ENCODE measurements around the gene CTCFL.

CTCFL gene

DNA sequence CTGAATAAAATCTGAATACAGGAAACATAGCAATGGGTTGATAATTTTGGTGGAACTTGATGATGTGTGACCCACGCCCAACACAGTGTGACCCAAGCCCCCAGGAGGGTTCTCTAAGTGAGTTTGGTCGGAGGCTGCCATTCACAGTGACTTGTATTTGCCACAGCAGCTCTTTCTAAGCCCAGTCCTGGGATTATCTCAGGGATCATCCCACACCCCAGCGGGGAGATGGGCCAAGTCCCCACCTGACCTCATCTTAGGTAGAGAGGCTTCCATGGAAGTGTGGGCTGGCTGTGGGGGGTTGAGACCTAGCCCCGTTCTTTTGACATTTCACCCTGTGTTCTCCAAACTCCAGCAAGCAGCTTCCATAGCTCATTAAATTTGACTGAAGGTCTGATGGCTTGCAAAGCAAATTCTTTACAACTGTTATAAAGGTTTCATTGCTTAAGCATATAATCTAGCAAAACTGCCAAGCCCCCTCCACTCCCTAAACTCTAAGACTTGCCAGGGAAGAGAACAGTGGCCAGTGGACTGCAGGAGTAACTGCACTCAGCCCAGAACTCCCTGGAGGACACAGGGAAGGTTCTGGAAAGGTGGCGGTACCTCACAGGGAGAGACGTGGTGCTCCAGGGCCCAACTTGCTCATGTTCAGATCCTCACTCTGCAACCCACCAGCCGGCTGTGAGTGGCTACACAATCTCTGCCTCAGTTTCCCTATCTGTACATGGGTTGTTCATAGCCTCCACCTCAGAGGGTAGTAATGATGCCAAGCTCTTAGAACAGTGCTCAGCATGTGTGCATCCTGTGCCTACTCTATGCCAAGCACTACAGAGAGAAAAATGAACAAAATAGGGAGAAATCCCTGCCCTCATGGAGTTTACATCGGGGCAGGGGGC, 35.0 kb upstream of the CTCFL start:
- ChIA-PET CTCF (no interaction called here), POLR2A (interaction anchor here (0.6 kb wide), 1 partner anchor 28 kb away, joined by 3 read pairs; no protein-coding TSS in a partner anchor)
- no peak overlapping the region for H3K27ac ChIP-seq (ENCODE audit: insufficient read depth in 1 of 2, low read depth in 1 of 2, low read length in 2 of 2, poor library complexity in 1 of 2, severe bottlenecking in 2 of 2)
- peaks cover 0 to 2% (median 0%) of the 10 kb centered on the region in 5 experiments for H3K9me3 ChIP-seq (ENCODE audit: control extremely low read depth in 1 of 5, control insufficient read depth in 4 of 5, insufficient read depth in 2 of 5, low read depth in 1 of 5, low read length in 4 of 5)
- H3K27me3 ChIP-seq (replicated peaks in 2 of 5; ENCODE audit: control insufficient read depth in 4 of 5, insufficient read depth in 5 of 5, low read length in 4 of 5) = peaks cover 0 to 49% (median 4%) of the 10 kb centered on the region in 5 experiments
- 88% methylated on average over 7 of the region's 8 CpGs for WGBS (ENCODE audit: insufficient coverage)
- no peak for DNase-seq
- no peak overlapping the region for H3K4me3 ChIP-seq (ENCODE audit: control insufficient read depth in 1 of 7, extremely low read depth in 1 of 7, insufficient read depth in 4 of 7, low read depth in 2 of 7, low read length in 6 of 7)
- no peaks in the 10 kb centered on the region for H3K4me1 ChIP-seq (ENCODE audit: control extremely low read depth in 1 of 4, control insufficient read depth in 4 of 4, insufficient read depth in 4 of 4, low read length in 3 of 4)
- H3K36me3 ChIP-seq (ENCODE audit: control insufficient read depth in 4 of 4, insufficient read depth in 4 of 4, low read length in 3 of 4) = no peaks in the 10 kb centered on the region

DNA sequence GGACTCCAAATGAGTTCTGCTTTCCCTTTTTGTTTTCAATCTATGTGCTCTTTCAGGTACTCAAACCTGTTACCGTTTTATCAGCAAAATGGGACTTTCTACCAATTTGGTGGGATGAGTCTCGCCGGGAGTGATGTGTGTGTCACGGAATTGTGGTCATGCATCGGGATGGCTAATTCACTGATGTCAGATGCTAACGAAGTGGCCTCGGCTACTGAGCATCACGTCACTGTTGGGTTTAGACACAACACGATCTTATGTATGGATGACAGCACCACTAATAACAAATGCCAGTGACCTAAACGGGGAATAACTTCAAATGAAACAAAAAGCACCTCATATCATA, 34.3 kb upstream of the CTCFL start:
- CTCF ChIA-PET = no interaction called here
- Histone ChIP-seq H3K27ac (ENCODE audit: insufficient read depth in 1 of 2, low read depth in 1 of 2, low read length in 2 of 2, poor library complexity in 1 of 2, severe bottlenecking in 2 of 2) (no peak overlapping the region), H3K4me3 (ENCODE audit: control insufficient read depth in 1 of 7, extremely low read depth in 1 of 7, insufficient read depth in 4 of 7, low read depth in 2 of 7, low read length in 6 of 7) (no peak overlapping the region), H3K27me3 (replicated peaks in 2 of 5; ENCODE audit: control insufficient read depth in 4 of 5, insufficient read depth in 5 of 5, low read length in 4 of 5) (peaks cover 0 to 52% (median 9%) of the 10 kb centered on the region in 5 experiments), H3K36me3 (ENCODE audit: control insufficient read depth in 4 of 4, insufficient read depth in 4 of 4, low read length in 3 of 4) (no peaks in the 10 kb centered on the region), H3K9me3 (ENCODE audit: control extremely low read depth in 1 of 5, control insufficient read depth in 4 of 5, insufficient read depth in 2 of 5, low read depth in 1 of 5, low read length in 4 of 5) (peaks cover 0 to 1% (median 0%) of the 10 kb centered on the region in 5 experiments), H3K4me1 (ENCODE audit: control extremely low read depth in 1 of 4, control insufficient read depth in 4 of 4, insufficient read depth in 4 of 4, low read length in 3 of 4) (no peaks in the 10 kb centered on the region)
- DNase-seq = no peak
- 97% methylated on average over 9 of the region's 10 CpGs for WGBS (ENCODE audit: insufficient coverage)
- POLR2A ChIA-PET = interaction anchor here (0.6 kb wide), 1 partner anchor 27 kb away, joined by 3 read pairs; no protein-coding TSS in a partner anchor

DNA sequence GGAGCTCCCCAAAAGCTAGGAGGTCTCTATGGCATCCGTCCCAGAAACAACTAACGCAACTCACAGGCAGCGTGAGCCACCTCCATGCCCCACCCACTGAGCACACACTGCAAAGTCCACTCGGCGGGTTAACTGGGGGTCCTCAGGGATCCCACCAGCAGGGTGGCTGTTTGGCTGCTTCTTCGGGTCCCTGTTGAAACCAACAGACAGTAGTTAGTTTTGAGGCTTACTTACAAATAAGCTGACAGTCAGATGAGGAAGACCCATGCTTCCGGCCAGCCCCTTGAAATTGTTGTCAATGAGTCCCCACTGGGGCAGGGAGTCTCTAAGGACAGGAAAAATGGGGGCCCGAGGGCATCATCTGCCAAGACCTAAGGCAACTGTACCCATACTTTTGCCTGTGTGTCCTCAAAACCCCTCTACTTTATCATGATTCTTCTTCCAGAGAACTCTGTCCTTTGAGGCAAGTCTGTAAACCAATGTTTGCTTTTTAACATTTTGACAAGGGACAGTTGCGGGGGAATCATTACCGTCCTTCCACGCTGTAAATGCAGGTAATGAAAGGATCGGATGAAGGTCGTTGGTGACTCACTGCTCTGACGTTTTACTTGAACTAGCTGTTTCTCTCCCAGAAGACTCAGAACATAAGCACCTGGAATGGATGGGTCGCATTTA, 33.8 kb upstream of the CTCFL start:
- ChIA-PET POLR2A (interaction anchor here (0.6 kb wide), 1 partner anchor 27 kb away, joined by 3 read pairs; no protein-coding TSS in a partner anchor), CTCF (no interaction called here)
- Histone ChIP-seq H3K4me1 (ENCODE audit: control extremely low read depth in 1 of 4, control insufficient read depth in 4 of 4, insufficient read depth in 4 of 4, low read length in 3 of 4) (no peaks in the 10 kb centered on the region), H3K36me3 (ENCODE audit: control insufficient read depth in 4 of 4, insufficient read depth in 4 of 4, low read length in 3 of 4) (no peaks in the 10 kb centered on the region), H3K27me3 (replicated peaks in 2 of 5; ENCODE audit: control insufficient read depth in 4 of 5, insufficient read depth in 5 of 5, low read length in 4 of 5) (peaks cover 0 to 53% (median 12%) of the 10 kb centered on the region in 5 experiments), H3K27ac (ENCODE audit: insufficient read depth in 1 of 2, low read depth in 1 of 2, low read length in 2 of 2, poor library complexity in 1 of 2, severe bottlenecking in 2 of 2) (no peak overlapping the region), H3K4me3 (ENCODE audit: control insufficient read depth in 1 of 7, extremely low read depth in 1 of 7, insufficient read depth in 4 of 7, low read depth in 2 of 7, low read length in 6 of 7) (no peak overlapping the region), H3K9me3 (ENCODE audit: control extremely low read depth in 1 of 5, control insufficient read depth in 4 of 5, insufficient read depth in 2 of 5, low read depth in 1 of 5, low read length in 4 of 5) (no peaks in the 10 kb centered on the region)
- no peak for DNase-seq
- 88% methylated on average over 15 of the region's 15 CpGs for WGBS (ENCODE audit: insufficient coverage)

DNA sequence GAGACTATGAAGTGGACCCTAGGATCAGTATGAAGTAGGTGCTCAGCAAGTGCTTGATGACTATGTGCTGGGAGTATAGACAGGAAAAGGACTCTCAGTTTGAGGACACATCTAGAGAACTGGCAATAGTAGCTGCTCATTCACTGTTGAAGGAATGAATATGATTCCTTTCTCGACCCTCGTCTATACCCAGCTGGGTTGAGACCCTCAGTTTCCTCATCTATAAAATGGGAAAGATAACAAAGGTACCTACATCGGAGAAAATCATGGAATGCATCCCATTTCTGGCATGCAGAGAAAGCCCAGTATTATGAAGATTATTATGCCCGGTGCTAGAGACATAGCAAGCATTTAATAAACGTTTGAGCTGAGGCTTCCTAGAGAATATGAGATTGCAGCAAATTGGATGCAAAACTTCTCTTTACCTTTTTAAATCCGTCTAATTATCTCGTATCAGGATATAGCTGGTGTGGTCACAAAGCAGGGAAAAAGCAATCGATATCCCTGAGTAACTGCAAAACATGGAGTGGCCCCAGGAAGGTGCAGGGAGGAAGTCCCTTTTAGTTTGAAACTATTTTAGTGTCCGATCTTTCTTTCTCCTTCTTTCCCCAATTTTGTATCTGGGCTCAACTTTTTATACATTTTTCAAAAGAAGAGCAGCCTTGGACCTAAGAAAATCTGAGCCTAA, 33.1 kb upstream of the CTCFL start:
- no peak overlapping the region for H3K4me3 ChIP-seq (ENCODE audit: control insufficient read depth in 1 of 7, extremely low read depth in 1 of 7, insufficient read depth in 4 of 7, low read depth in 2 of 7, low read length in 6 of 7)
- H3K4me1 ChIP-seq (ENCODE audit: control extremely low read depth in 1 of 4, control insufficient read depth in 4 of 4, insufficient read depth in 4 of 4, low read length in 3 of 4) = no peaks in the 10 kb centered on the region
- no peaks in the 10 kb centered on the region for H3K36me3 ChIP-seq (ENCODE audit: control insufficient read depth in 4 of 4, insufficient read depth in 4 of 4, low read length in 3 of 4)
- H3K27me3 ChIP-seq (replicated peaks in 2 of 5; ENCODE audit: control insufficient read depth in 4 of 5, insufficient read depth in 5 of 5, low read length in 4 of 5) = peaks cover 0 to 53% (median 12%) of the 10 kb centered on the region in 5 experiments
- 84% methylated on average over 9 of the region's 9 CpGs for WGBS (ENCODE audit: insufficient coverage)
- POLR2A ChIA-PET = no interaction called here
- H3K27ac ChIP-seq (ENCODE audit: insufficient read depth in 1 of 2, low read depth in 1 of 2, low read length in 2 of 2, poor library complexity in 1 of 2, severe bottlenecking in 2 of 2) = no peak overlapping the region
- no peak for DNase-seq
- no peaks in the 10 kb centered on the region for H3K9me3 ChIP-seq (ENCODE audit: control extremely low read depth in 1 of 5, control insufficient read depth in 4 of 5, insufficient read depth in 2 of 5, low read depth in 1 of 5, low read length in 4 of 5)
- CTCF ChIA-PET = no interaction called here

DNA sequence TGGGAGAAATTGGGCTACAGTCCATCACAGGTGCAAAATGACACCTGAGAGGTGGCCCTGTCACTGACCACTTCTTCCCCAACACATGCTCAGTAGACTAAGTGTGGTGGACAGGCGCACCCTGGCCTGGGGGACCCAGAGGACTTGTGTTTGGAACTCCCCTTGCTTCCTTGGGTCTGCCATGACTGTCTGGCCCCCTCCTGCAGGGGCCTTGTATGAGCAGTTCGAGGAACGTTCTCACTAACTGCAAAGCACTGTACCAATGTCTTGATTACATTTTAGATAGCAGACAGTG, 32.0 kb upstream of the CTCFL start:
- no peaks in the 10 kb centered on the region for H3K36me3 ChIP-seq (ENCODE audit: control insufficient read depth in 4 of 4, insufficient read depth in 4 of 4, low read length in 3 of 4)
- DNase-seq = no peak
- no peak overlapping the region for H3K4me3 ChIP-seq (ENCODE audit: control insufficient read depth in 1 of 7, extremely low read depth in 1 of 7, insufficient read depth in 4 of 7, low read depth in 2 of 7, low read length in 6 of 7)
- no peaks in the 10 kb centered on the region for H3K9me3 ChIP-seq (ENCODE audit: control extremely low read depth in 1 of 5, control insufficient read depth in 4 of 5, insufficient read depth in 2 of 5, low read depth in 1 of 5, low read length in 4 of 5)
- no peak overlapping the region for H3K27ac ChIP-seq (ENCODE audit: insufficient read depth in 1 of 2, low read depth in 1 of 2, low read length in 2 of 2, poor library complexity in 1 of 2, severe bottlenecking in 2 of 2)
- 100% methylated on average over 3 of the region's 3 CpGs for WGBS (ENCODE audit: insufficient coverage)
- ChIA-PET CTCF (no interaction called here), POLR2A (no interaction called here)
- H3K27me3 ChIP-seq (replicated peaks in 2 of 5; ENCODE audit: control insufficient read depth in 4 of 5, insufficient read depth in 5 of 5, low read length in 4 of 5) = peaks cover 0 to 51% (median 12%) of the 10 kb centered on the region in 5 experiments
- H3K4me1 ChIP-seq (ENCODE audit: control extremely low read depth in 1 of 4, control insufficient read depth in 4 of 4, insufficient read depth in 4 of 4, low read length in 3 of 4) = no peaks in the 10 kb centered on the region

DNA sequence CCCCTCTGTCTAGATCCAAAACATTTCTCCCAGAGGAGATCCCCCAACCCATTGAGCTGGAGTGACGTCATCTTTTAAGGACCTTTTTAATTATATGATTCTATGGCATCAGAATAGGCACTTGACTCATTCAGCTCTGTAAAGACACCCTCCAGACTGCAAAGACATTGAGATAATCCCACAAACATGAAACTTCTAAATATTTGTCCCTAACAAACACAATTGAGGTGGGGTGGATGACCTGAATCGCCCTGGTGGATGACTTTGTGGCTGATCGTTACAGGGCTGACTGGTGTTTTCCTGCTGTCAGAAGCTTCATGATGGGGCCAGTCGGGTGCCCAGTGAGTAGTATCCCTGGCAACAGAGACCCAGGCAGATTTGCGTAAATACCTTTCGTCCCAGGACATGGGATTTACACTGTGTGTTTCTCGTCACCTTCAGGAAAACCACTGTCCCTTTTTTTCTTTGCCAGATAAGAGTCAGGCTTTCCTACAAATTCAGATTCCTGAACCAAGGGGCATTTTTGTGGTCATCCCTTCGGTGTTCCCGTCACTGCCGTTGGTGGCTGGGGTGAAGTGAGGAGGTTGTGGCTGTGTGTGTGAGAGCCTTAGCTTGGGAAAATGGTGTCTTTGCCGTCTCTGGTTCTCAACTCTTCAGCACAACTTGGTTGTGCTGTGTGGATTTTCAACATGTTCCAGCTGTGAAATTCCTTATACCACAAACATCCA, 30.7 kb upstream of the CTCFL start:
- H3K4me3 ChIP-seq (ENCODE audit: control insufficient read depth in 1 of 7, extremely low read depth in 1 of 7, insufficient read depth in 4 of 7, low read depth in 2 of 7, low read length in 6 of 7) = no peak overlapping the region
- no peaks in the 10 kb centered on the region for H3K4me1 ChIP-seq (ENCODE audit: control extremely low read depth in 1 of 4, control insufficient read depth in 4 of 4, insufficient read depth in 4 of 4, low read length in 3 of 4)
- no peak for DNase-seq
- H3K9me3 ChIP-seq (ENCODE audit: control extremely low read depth in 1 of 5, control insufficient read depth in 4 of 5, insufficient read depth in 2 of 5, low read depth in 1 of 5, low read length in 4 of 5) = no peaks in the 10 kb centered on the region
- no peaks in the 10 kb centered on the region for H3K36me3 ChIP-seq (ENCODE audit: control insufficient read depth in 4 of 4, insufficient read depth in 4 of 4, low read length in 3 of 4)
- peaks cover 0 to 49% (median 12%) of the 10 kb centered on the region in 5 experiments for H3K27me3 ChIP-seq (replicated peaks in 2 of 5; ENCODE audit: control insufficient read depth in 4 of 5, insufficient read depth in 5 of 5, low read length in 4 of 5)
- whole genome bisulfite sequencing (ENCODE audit: insufficient coverage) = 67% methylated on average over 6 of the region's 11 CpGs
- ChIA-PET POLR2A (no interaction called here), CTCF (no interaction called here)
- no peak overlapping the region for H3K27ac ChIP-seq (ENCODE audit: insufficient read depth in 1 of 2, low read depth in 1 of 2, low read length in 2 of 2, poor library complexity in 1 of 2, severe bottlenecking in 2 of 2)
